ENCODE data around the gene FUZ. TPM values are rescaled to one million over a fixed set of nuclear protein-coding genes. Genes with fewer than 3 reads are reported as not detected.

The FUZ gene
- total RNA-seq, 2 donors from 2014 or later = 6.9 to 12.2 TPM

DNA sequence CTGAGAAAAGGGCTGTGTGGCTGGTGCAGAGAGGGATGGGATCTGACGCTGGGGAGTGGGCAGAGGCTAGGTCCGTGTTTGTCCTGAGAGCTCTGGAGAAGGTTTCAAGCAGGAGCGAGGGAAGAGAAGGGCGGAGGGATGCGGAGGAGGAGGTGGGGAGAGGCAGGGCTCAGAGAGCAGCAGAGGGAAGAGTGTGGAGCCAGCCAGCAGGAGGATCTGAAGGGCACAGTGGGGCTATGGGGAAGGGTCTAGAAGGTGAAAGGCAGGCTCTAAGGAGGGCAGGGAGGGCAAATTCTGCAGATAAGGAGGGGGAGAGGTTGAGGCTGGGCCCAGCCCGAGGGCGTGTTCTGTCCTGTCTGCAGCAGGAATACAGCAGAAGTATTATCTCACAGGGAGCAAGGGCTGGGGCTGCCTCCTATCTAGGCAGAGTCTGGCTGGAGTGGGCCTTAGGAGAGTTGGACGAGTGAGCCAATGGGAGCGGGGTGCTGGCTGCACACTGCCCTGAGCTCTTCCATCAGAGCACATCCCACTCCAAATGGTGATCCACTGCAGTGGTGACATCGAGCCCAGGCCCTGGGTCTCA is 40.2 kb downstream of the FUZ start:
- intact Hi-C loops (cut with DNase I) = no loop called here
- no peak for DNase-seq (ENCODE audit: low spot score)

DNA sequence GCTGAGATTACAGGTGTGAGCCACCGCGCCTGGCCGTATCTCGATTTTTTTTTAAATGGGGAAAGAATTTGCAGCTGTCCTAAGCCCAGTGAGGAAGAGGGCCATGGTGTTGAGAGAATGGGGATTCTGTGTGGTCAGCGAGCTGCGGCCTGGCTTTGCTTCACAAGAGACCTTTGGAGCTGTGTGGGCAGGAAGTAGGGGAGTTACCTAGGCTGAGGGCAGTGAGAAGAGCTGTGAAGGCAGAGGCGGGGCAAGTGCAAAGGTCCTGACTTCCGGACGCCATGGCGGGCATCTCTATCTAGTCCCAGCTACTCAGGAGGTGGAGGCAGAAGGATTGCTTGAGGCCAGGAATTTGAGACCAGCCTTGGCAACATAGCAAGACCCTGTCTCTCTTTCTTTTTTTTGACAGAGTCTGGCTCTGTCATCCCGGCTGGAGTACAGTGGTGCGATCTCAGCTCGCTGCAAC is 41.4 kb downstream of the FUZ start:
- no peak for DNase-seq (ENCODE audit: low spot score)
- intact Hi-C loops (cut with DNase I) = no loop called here

DNA sequence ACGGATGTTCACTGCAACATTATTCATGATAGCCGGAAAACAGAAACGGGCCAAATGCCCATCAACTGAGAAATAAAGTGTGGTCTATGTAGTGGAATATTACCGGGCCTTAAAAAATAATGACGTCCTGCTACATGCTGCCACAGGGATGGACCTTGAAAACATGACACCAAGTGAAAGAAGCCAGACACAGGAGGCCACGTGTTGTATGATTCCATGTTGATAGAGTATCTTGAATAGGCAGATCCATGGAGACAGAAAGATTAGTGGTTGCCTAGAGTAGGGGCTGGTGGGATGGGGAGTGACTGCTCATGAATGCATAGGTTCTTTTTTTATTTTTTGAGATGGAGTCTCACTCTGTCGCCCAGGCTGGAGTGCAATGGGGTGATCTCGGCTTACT is 42.6 kb downstream of the FUZ start:
- no peak for DNase-seq (ENCODE audit: low spot score)
- intact Hi-C loops (cut with DNase I) = no loop called here

DNA sequence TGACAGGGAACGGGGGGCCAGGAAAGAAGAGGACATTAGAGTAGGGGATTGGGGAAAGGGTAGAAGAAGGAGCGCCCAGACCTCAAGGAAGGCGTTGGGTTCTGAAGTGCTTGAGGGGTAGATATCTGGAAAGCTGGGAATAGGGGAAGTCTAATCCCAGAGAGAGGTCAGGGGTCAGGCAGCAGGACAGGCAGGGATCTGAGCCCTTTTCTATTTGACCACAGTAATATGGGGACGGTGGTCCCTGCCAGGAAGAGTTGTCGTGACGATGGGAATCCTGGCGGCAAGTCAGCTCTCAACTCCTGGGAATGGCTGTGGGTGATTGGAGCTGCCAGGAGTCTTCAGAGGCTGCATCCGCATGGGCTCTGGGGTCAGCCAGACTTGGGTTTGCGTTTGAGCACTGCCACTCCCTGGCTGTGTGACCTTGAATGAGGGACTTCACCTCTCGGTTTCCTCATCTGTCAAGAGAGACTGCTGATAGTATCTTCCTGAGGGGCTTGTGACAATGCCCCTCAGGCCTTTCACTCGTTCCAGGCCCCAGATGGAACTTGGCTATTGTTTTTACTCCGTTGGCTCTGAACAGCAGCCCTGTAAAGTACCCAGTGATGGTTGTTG is 45.0 kb downstream of the FUZ start:
- DNase-seq (ENCODE audit: low spot score) = no peak
- intact Hi-C loops (cut with DNase I) = loop anchor here (5.0 kb wide), 2 partner anchors 34 to 39 kb away; no protein-coding TSS in a partner anchor

DNA sequence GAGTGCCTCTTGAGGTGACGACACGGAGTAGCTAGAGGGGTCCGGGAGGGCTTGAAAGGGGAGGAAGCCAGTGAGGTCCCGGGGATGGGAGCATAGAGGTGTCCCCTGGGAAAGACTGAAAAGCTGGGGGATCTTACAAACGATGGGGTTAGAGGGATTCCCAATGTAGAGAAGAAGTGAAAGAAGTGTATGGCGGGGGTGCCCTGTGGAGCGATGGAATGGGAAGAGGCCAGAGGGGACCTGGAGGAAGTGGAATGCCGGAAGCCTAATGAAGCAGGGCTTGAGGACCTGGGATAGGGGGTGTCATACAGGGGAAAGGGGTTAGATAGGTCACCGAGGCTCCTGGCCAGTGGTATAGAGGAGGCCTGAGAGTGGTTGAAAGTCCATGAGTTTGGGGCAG is 45.7 kb downstream of the FUZ start:
- no peak for DNase-seq (ENCODE audit: low spot score)
- intact Hi-C loops (cut with DNase I) = loop anchor here (5.0 kb wide), 2 partner anchors 35 to 40 kb away; no protein-coding TSS in a partner anchor

DNA sequence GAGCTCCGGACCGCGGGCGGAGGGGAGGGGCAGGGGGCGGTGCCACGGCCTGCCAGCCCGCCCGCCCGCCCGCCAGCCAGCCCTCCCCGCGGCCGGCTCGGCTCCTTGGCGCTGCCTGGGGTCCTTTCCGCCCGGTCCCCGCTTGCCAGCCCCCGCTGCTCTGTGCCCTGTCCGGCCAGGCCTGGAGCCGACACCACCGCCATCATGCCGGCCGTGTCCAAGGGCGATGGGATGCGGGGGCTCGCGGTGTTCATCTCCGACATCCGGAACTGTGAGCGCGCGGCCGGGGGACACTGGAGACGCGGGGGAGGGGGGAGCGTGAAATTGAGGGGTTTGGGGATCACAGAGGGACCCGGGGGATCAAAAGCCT is 46.2 kb downstream of the FUZ start, which contains the start of gene AP2A1:
Gene AP2A1 (plus strand): TSS at position 72 of the 370 bp plus-strand sequence. CDS start 133 bp downstream, at position 205.
- DNase-seq (ENCODE audit: low spot score) = no peak
- intact Hi-C loops (cut with DNase I) = loop anchor here (5.0 kb wide), 2 partner anchors 35 to 40 kb away; no protein-coding TSS in a partner anchor

DNA sequence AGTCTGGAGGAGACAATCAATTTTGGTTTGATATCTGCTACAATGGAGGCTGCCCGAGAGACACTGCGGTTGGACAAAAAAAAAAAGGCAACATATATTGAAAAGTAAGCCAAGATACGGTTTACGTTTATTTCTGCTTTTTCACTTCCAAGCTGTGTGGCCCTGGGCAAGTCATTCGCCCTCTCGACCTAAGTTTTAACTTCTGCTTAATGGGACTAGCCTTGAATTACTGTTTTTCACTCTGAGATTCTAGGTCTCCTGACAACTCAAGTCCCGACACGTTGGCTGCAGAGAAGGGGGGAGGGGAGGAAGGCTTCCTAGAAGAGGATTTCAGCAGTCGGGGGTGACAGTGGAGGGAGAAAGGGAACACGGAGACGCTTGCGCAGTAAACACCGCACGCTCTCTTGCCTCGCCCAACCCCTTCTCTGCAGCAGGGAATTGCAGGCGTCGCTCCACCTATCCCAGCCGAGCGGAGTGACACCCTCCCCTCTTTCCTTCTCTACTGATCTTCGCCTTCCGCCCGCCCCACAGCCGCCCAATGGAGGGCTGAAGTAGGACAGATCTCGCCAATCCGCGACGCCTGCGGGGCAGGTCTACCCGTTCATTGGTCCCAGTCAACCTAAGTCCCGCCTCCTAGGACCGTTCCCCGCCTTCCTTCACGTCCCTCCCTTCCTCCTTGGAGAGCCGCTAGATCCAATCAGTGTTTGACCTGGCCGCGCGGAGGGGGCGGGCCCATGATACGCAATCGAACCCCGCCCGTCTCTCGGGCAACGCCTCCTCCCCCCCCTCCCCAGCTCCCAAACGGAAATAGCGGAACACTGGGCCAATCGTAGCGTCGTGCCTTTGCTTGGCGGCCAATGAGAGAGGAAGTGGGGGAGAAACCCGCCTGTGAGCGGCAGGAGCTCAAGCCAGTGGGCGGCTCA is 46.8 kb downstream of the FUZ start:
- peak; percentile 100 for DNase-seq (ENCODE audit: low spot score)
- intact Hi-C loops (cut with DNase I) = loop anchor here (5.0 kb wide), 2 partner anchors 36 to 41 kb away; no protein-coding TSS in a partner anchor

DNA sequence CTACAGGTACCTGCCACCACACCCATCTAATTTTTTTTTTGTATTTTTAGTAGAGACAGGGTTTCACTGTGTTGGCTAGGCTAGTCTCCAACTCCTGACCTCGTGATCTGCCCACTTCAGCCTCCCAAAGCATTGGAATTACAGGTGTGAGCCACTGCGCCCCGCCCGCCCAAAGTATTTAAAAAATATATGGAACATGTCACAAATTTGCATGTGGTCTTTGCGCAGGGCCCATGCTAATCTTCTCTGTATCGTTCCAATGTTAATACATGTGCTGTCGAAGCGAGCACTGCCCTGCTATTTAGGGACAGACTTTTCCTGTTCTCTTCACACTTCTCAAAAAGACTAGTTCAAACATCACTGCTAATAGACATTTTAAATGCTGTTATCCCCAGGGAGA is 48.8 kb downstream of the FUZ start:
- intact Hi-C loops (cut with DNase I) = no loop called here
- no peak for DNase-seq (ENCODE audit: low spot score)

DNA sequence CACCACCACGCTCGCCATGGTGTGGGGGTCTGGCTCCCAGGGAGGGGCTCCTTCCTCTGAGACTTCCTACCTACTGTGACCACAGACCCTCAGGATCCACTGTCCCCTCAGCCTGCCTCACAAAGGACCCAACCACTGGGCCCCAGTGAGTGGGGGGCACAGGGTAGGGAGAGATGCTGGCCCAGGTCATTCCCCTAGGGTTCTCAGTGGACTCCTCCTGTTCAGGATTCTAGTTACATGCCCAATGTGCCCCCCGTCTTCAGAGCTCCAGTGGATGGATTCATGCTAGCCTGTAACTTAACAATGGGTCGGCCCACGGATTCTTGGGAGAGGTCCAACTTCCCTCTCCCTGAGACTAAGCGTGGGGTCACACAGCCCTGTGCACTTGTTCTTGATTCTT is 49.9 kb downstream of the FUZ start, which contains the start of gene TSKS:
Gene TSKS (minus strand): TSS at position 77 of the 400 bp plus-strand sequence. CDS start 59 bp downstream, at position 18.
- intact Hi-C loops (cut with DNase I) = no loop called here

DNA sequence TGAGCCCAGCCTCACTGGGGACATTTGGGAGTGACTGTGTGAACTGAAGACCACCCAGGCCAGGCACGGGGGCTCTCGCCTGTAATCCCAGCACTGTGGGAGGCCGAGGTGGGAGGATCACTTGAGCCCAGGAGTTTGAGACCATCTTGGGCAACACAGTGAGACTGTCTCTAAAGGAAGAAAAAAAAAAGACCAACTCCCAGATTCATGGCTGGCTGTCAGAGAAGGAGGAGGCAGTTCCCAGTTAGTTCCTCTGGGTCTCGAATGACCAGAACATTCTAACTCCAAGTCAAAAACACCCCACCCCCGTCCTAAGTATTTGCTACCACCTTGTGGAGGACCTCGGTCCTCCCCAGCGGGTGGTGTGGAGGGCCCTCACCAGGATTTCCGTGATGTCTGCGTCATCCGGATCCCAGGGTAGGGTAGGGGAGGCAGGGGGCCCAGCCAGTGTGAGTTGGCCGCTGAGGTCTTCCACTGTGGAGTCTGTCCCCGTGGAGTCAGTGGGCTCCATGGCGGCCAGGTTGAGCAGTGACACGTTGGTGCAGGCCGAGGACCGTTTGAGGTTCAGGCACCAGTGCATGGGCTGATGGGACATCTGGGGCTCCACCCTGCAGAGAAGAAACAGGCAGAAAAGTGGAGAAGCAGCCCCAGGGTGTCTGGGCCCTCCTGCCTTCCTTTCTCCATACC is 51.3 kb downstream of the FUZ start:
- intact Hi-C loops (cut with DNase I) = no loop called here
- DNase-seq (ENCODE audit: low spot score) = peak; percentile 83

More for the DNA sequence above, 49.9 kb downstream of the FUZ start, which contains the start of gene TSKS:
- DNase-seq (ENCODE audit: low spot score) = no peak

DNA sequence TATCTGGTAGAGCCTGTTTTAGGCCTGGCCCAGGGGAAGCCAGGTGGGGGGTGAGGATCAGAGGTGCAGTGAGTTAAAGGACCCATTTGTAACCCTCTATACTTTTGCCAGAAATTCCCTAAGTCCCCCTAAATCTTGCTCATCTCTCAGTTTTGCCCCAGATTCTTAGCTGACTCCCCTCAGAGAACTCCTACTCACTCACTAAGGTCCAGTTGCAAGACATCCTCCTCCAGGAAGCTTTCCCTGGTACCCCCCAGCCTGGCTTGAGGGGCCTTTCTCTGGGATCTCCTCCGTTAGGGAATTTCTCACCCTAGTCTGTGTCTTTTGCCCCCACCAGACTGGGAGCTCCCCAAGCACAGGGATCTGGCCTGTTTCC is 51.9 kb downstream of the FUZ start:
- intact Hi-C loops (cut with DNase I) = no loop called here
- DNase-seq (ENCODE audit: low spot score) = no peak

DNA sequence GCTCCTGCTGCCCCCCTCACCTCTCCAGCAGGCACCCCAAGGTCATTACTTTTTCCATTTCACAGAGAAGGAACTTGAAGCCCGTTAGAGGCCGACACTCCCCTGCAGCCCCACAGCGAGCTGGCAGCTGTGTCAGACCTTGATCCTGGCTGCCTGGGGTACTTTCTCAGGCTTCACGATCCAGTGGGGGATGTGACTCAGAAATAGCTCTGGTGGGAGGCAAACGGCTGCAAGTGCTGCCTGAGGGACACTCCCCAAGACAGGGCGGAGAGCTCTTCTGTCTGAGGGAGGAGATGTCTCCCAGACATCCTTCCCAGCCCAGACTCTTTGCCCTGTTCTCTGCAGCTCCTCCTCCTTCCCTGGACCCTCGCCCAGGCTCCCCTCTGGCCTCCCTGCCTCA is 54.8 kb downstream of the FUZ start:
- intact Hi-C loops (cut with DNase I) = no loop called here
- no peak for DNase-seq (ENCODE audit: low spot score)

Small RNA genes within 50 kb of the gene (microRNA-seq; reads per million reads assigned to microRNA genes)
- gene MIR4749 (ENCODE audit: borderline microRNAs expressed in 2 of 2) = 0.26 to 0.65 reads per million in 2 donors
- 0 to 0.52 reads per million in 2 donors for gene MIR6799 (ENCODE audit: borderline microRNAs expressed in 2 of 2)
- 0 reads per million in 2 donors for gene MIR6800 (ENCODE audit: borderline microRNAs expressed in 2 of 2)

Other genes starting within 250 kb of the FUZ start
- 10 to 100 TPM; 35.8 to 36.0 TPM for gene NOSIP, start 232.7 kb downstream of the FUZ start, total RNA-seq
- gene PRRG2, start 232.0 kb downstream of the FUZ start, total RNA-seq = under 1 TPM; 0.46 to 0.52 TPM
- gene PRR12, start 222.1 kb downstream of the FUZ start, total RNA-seq = 10 to 100 TPM; 18.8 to 21.7 TPM
- 100 to 1,000 TPM; 124 to 173 TPM for gene RRAS, start 173.1 kb downstream of the FUZ start, total RNA-seq
- gene SCAF1, start 171.1 kb downstream of the FUZ start, total RNA-seq = 10 to 100 TPM; 43.5 to 55.1 TPM
- 10 to 100 TPM; 40.6 to 50.9 TPM for gene IRF3, start 147.4 kb downstream of the FUZ start, total RNA-seq
- 1 to 10 TPM; 8.5 to 9.3 TPM for gene BCL2L12, start 147.4 kb downstream of the FUZ start, total RNA-seq
- gene PRMT1, start 136.0 kb downstream of the FUZ start, total RNA-seq = 10 to 100 TPM; 79.1 to 91.5 TPM
- gene ADM5, start 123.7 kb downstream of the FUZ start, total RNA-seq = 1 to 10 TPM in 1 of 2 donors, under 1 TPM in 1; 1.00 to 1.0 TPM
- gene CPT1C, start 122.2 kb downstream of the FUZ start, total RNA-seq = 10 to 100 TPM; 10.6 to 11.8 TPM
- 1 to 10 TPM; 2.0 to 2.7 TPM for gene TSKS, start 50.0 kb downstream of the FUZ start, total RNA-seq
- gene AP2A1, start 46.3 kb downstream of the FUZ start, total RNA-seq = 10 to 100 TPM; 81.7 to 88.1 TPM
- 10 to 100 TPM; 25.6 to 25.9 TPM for gene MED25, start 5.0 kb upstream of the FUZ start, total RNA-seq
- 10 to 100 TPM; 78.7 to 95.2 TPM for gene PTOV1, start 37.9 kb upstream of the FUZ start, total RNA-seq
- 10 to 100 TPM; 40.5 to 43.4 TPM for gene PNKP, start 54.3 kb upstream of the FUZ start, total RNA-seq
- 10 to 100 TPM; 26.5 to 28.9 TPM for gene AKT1S1, start 64.1 kb upstream of the FUZ start, total RNA-seq
- gene TBC1D17, start 64.4 kb upstream of the FUZ start, total RNA-seq = 10 to 100 TPM; 28.7 to 36.3 TPM
- 1 to 10 TPM; 1.1 to 1.3 TPM for gene IL4I1, start 83.6 kb upstream of the FUZ start, total RNA-seq
- 10 to 100 TPM; 18.8 to 37.0 TPM for gene ATF5, start 115.9 kb upstream of the FUZ start, total RNA-seq
- 10 to 100 TPM; 21.9 to 27.1 TPM for gene NUP62, start 116.2 kb upstream of the FUZ start, total RNA-seq
- gene SIGLEC11, start 147.9 kb upstream of the FUZ start, total RNA-seq = 1 to 10 TPM in 1 of 2 donors, under 1 TPM in 1; 0.95 to 3.3 TPM
- gene VRK3, start 212.1 kb upstream of the FUZ start, total RNA-seq = 10 to 100 TPM; 19.7 to 23.0 TPM
- 1 to 10 TPM; 5.8 to 7.6 TPM for gene ZNF473, start 212.7 kb upstream of the FUZ start, total RNA-seq